ENCODE data around the gene PCGF5.
"Not testable (repeated sequence)": the region's sequence is repeated elsewhere in the genome, so short reads cannot be mapped to it uniquely, and the experiment has no call there.

The PCGF5 gene

GRCh38 chr10:91287912-91288311, 67.4 kb downstream of the PCGF5 start:
- no peak for DNase-seq

- DNase-seq: no peak
Measured at GRCh38 chr10:91289305-91289704, 68.8 kb downstream of the PCGF5 start.

GRCh38 chr10:91290607-91291006, 70.1 kb downstream of the PCGF5 start:
- no peak for DNase-seq

GRCh38 chr10:91294134-91294906, 73.9 kb downstream of the PCGF5 start:
- peak; percentile 16 for DNase-seq

- no peak for DNase-seq
Measured at GRCh38 chr10:91295346-91295745, 74.9 kb downstream of the PCGF5 start.

- peak; percentile 56 for DNase-seq
Measured at GRCh38 chr10:91296471-91296870, 76.0 kb downstream of the PCGF5 start.

- peak; percentile 93 for DNase-seq
Measured at GRCh38 chr10:91298224-91298871, 77.9 kb downstream of the PCGF5 start.

GRCh38 chr10:91299999-91300575, 79.6 kb downstream of the PCGF5 start:
- DNase-seq: peak; percentile 57

GRCh38 chr10:91302946-91303345, 82.5 kb downstream of the PCGF5 start:
- DNase-seq: not testable (repeated sequence)

- not testable (repeated sequence) for DNase-seq
Measured at GRCh38 chr10:91305979-91306378, 85.5 kb downstream of the PCGF5 start.

GRCh38 chr10:91307489-91307888, 87.0 kb downstream of the PCGF5 start:
- no peak for DNase-seq

- DNase-seq: no peak
Measured at GRCh38 chr10:91309711-91310110, 89.2 kb downstream of the PCGF5 start.

GRCh38 chr10:91311601-91312381, 91.3 kb downstream of the PCGF5 start:
- no peak for DNase-seq

- DNase-seq: no peak
Measured at GRCh38 chr10:91312382-91312733, 91.9 kb downstream of the PCGF5 start.

GRCh38 chr10:91313796-91314485, 93.5 kb downstream of the PCGF5 start:
- DNase-seq: no peak

GRCh38 chr10:91316486-91316885, 96.0 kb downstream of the PCGF5 start:
- no peak for DNase-seq

- no peak for DNase-seq
Measured at GRCh38 chr10:91317541-91317940, 97.1 kb downstream of the PCGF5 start.

GRCh38 chr10:91319336-91319735, 98.9 kb downstream of the PCGF5 start:
- peak; percentile 18 for DNase-seq

GRCh38 chr10:91323293-91323905, 102.9 kb downstream of the PCGF5 start:
- not testable (repeated sequence) for DNase-seq

GRCh38 chr10:91328320-91328984, 108.0 kb downstream of the PCGF5 start:
- DNase-seq: no peak
